ENCODE data around the gene C3orf18.

- TF ChIP-seq CTCF (IDR thresholded peaks at IDR 0.05; ENCODE audit: insufficient read depth, low read depth, low read length) (no peak), EZH2 (IDR thresholded peaks at IDR 0.05; ENCODE audit: insufficient read depth, low read length) (no peak)
These were observed 37.3 kb downstream of the C3orf18 start for GRCh38 chr3:50530001-50530970.
